Adrenal gland (tissue), 12 donors: ENCODE results near the gene PPFIA4. TPM values are rescaled to one million over a fixed set of nuclear protein-coding genes. Genes with fewer than 3 reads are reported as not detected.

Source experiments
- DNase-seq, 7 donors: peaks; one replicate each; pipeline ENCODE4 v3.0.0-alpha.2; 2019 to 2020
- H3K27ac ChIP-seq, 5 donors: fragments of 200-600 bp; sonication (generic) in 4 of 5; 1 replicate in 3 of 5; 2 replicates in 2 of 5; pipeline versions ENCODE4 v1.5.1 to v1.8.0; 2016 to 2020; ENCODE audit warnings: mild to moderate bottlenecking in 1 of 5
- H3K27me3 ChIP-seq: fragments of 200-600 bp; 2 replicates; pipeline ENCODE4 v1.8.0; 2021
- H3K36me3 ChIP-seq, 2 donors: fragments of 200-600 bp; replicated peaks in 1 of 2; 1 replicate in 1 of 2; 2 replicates in 1 of 2; pipeline versions ENCODE4 v1.5.1 to v1.8.0; 2018 to 2022
- H3K4me1 ChIP-seq, 2 donors: fragments of 200-600 bp; replicated peaks in 1 of 2; 1 replicate in 1 of 2; 2 replicates in 1 of 2; pipeline versions ENCODE4 v1.5.1 to v1.8.0; 2018 to 2021
- H3K4me3 ChIP-seq, 4 donors: fragments of 200-600 bp; sonication (generic) in 3 of 4; one replicate each; pipeline ENCODE4 v1.5.1; 2016 to 2018
- H3K9me3 ChIP-seq, 3 donors: fragments of 200-600 bp; sonication (generic) in 1 of 3; replicated peaks in 1 of 3; 1 replicate in 2 of 3; 2 replicates in 1 of 3; pipeline versions ENCODE4 v1.5.1 to v1.8.0; 2016 to 2021
- CTCF ChIP-seq, 6 experiments: fragments of 450-650 bp in 4 of 6; fragments of 200-600 bp in 2 of 6; sonication (generic) in 1 of 6; IDR thresholded peaks; 1 replicate in 5 of 6; 2 replicates in 1 of 6; pipeline versions ENCODE4 v1.5.1 to v1.8.0; 2016 to 2021; ENCODE audit warnings: antibody characterized with exemption in 6 of 6, mild to moderate bottlenecking in 2 of 6, moderate library complexity in 1 of 6
- POLR2A ChIP-seq, 2 donors: fragments of 450-650 bp; IDR thresholded peaks; one replicate each; pipeline ENCODE4 v1.6.1; 2017; ENCODE audit warnings: antibody characterized with exemption in 2 of 2, mild to moderate bottlenecking in 2 of 2, moderate library complexity in 1 of 2
- WGBS, 4 donors: extraction: QIAGEN DNeasy Blood & Tissue Kit in 2 of 4; methylation state at CpG; one replicate each; pipeline versions ENCODE4 v1.1.5 to v1.1.7; 2013 to 2017; 5-methylcytosine and 5-hydroxymethylcytosine counted together
- intact Hi-C, 2 donors: fragments of 100-400 bp; cut with DNase I; formaldehyde crosslinking; loops; one replicate each; pipeline versions ENCODE4 v1.14.1 to v1.15.0; 2022 to 2023
- polyA plus RNA-seq, 3 donors: library from polyadenylated mRNA; stranded (reverse); fragments of 200-250 nt in 2 of 3; fragments of 350-450 nt in 1 of 3; fragmentation: Illumina TruSeq in 1 of 3; extraction: RNeasy Lipid Tissue Mini Kit (QIAGEN cat#74804) in 1 of 3; gene quantifications; one replicate each; pipeline ENCODE4 v1.2.3, GENCODE V29; 2013 to 2014
- total RNA-seq, 9 donors: library from RNA; depleted of rRNA in 4 of 9; stranded (reverse); fragments of >200 nt in 4 of 9; fragments of 120-200 nt in 1 of 9; fragmentation: NEBNext Ultra II Directional in 1 of 9; extraction: Animal tissue kit (Norgen Biotek cat#: 25700) in 1 of 9; gene quantifications; one replicate each; pipeline versions ENCODE4 v1.1.0 to v1.2.4, GENCODE V29; 2013 to 2023
- donor health status: healthy with polysubstance abuse.
- donor health status: Bipolar disorder and iron deficiency.
- donor health status: DM: yes; HTN: yes; CAD: no.
- donor health status: DM: no; HTN: no; CAD: no.
- donor health status: DM: no; HTN: no; CAD: no.
- donor health status: DM: yes; HTN: yes; CAD: no.

The PPFIA4 gene
- total and polyA plus RNA-seq, 12 donors, result 0.12 to 2.9 (median 0.48) TPM

DNA sequence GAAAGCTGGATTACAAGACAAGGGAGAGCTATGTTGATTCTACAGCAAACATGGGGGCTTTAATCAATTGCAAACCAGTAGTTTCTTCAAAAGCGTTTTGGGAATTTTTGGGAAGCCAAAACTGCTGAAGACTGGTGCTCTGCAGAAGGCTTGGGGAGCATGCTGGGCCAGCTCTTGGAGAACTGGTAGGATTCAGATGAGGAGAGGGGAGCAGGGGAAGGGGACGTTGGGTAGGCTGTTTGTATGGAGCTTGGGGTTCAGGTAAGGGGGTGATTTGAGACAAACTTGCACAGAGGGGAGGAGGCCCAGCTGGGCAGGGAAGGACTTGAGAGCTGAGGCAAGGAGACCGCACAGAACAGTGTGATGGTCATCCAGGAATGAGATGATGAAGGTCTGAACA is 62.1 kb downstream of the PPFIA4 start:
- H3K36me3 ChIP-seq, result no peaks in the 10 kb centered on the region
- H3K4me3 ChIP-seq, result no peak overlapping the region
- peak in 1 of 7 donors; percentile 29 for DNase-seq
- intact Hi-C loops, result no loop called here
- H3K9me3 ChIP-seq, result no peaks in the 10 kb centered on the region
- H3K4me1 ChIP-seq, result no peaks in the 10 kb centered on the region
- WGBS, 4 donors, result 75 to 85% (median 81%) methylated on average over 3 of the region's 3 CpGs
- H3K27ac ChIP-seq, result no peak overlapping the region
- H3K27me3 ChIP-seq, result no peaks in the 10 kb centered on the region
- TF ChIP-seq CTCF (IDR thresholded peaks at IDR 0.05) (no peak), POLR2A (IDR thresholded peaks at IDR 0.05) (no peak)

DNA sequence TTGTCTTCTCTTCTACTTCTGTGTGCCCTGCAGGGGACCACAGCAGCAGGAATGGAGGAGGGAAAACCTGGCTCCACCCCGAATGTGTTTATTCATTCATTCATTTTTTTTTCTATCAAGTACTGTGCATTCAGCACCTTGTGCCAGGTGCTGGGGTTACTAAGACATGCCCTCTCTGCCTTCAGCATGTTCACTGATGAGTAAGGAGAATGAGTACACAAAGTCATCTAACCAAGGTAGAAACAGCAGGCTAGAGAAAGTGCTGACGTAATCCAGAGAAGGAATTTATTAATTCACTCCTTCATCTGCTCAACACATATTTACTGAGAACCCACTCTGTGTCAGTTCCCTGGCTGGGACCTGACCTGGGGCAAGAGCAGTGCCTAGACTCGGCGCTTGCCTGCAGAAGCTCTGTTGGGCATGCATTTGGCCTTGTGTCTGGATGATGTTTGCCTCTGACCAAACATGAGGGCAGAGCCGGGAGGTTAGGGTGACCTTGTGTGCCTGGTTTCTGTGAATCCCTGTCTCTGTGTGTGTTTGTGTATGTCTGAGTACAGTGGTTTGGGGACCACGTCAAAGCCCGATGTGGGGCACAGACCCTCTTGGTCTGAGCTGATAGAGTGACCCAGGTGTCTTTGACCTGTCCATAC is 62.8 kb downstream of the PPFIA4 start:
- Histone ChIP-seq H3K36me3 (no peaks in the 10 kb centered on the region), H3K27me3 (no peaks in the 10 kb centered on the region), H3K4me3 (no peak overlapping the region), H3K4me1 (no peaks in the 10 kb centered on the region), H3K27ac (no peak overlapping the region), H3K9me3 (no peaks in the 10 kb centered on the region)
- TF ChIP-seq CTCF (IDR thresholded peaks at IDR 0.05) (no peak), POLR2A (IDR thresholded peaks at IDR 0.05) (no peak)
- no peak for DNase-seq
- 57 to 65% (median 59%) methylated on average over 4 to 7 of the region's 7 CpGs for WGBS, 4 donors
- intact Hi-C loops, result no loop called here

GRCh38 chr1:203089651-203090045 is 63.4 kb downstream of the PPFIA4 start:
- TF ChIP-seq POLR2A (IDR thresholded peaks at IDR 0.05) (no peak), CTCF (IDR thresholded peaks at IDR 0.05) (no peak)
- 71 to 90% (median 72%) methylated on average over 6 to 7 of the region's 7 CpGs for WGBS, 4 donors

GRCh38 chr1:203090421-203091198 is 64.3 kb downstream of the PPFIA4 start:
- 70 to 84% (median 78%) methylated on average over 6 of the region's 6 CpGs for WGBS, 4 donors
- intact Hi-C loops, result no loop called here
- H3K4me3 ChIP-seq, result no peak overlapping the region
- TF ChIP-seq POLR2A (IDR thresholded peaks at IDR 0.05), result no peak
- no peak for TF ChIP-seq CTCF (IDR thresholded peaks at IDR 0.05)
- no peaks in the 10 kb centered on the region for H3K36me3 ChIP-seq
- DNase-seq, result no peak
- H3K9me3 ChIP-seq, result peaks cover 0 to 9% (median 0%) of the 10 kb centered on the region in 3 donors
- H3K27ac ChIP-seq, result no peak overlapping the region
- H3K27me3 ChIP-seq, result no peaks in the 10 kb centered on the region
- H3K4me1 ChIP-seq, result no peaks in the 10 kb centered on the region

More at GRCh38 chr1:203089651-203090045, 63.4 kb downstream of the PPFIA4 start:
- Histone ChIP-seq H3K36me3 (no peaks in the 10 kb centered on the region), H3K4me1 (no peaks in the 10 kb centered on the region), H3K9me3 (peaks cover 0 to 1% (median 0%) of the 10 kb centered on the region in 3 donors), H3K4me3 (no peak overlapping the region), H3K27ac (no peak overlapping the region), H3K27me3 (no peaks in the 10 kb centered on the region)
- no peak for DNase-seq
- intact Hi-C loops, result no loop called here
